Measurements from ENCODE around the gene PIP5KL1. TPM values are rescaled to one million over a fixed set of nuclear protein-coding genes. Genes with fewer than 3 reads are reported as not detected.
A peak's percentile ranks its signal among the peaks of the same experiment; 100 is the strongest.

Gene PIP5KL1
- total RNA-seq, 1 donor from 2014 or later = 4.3 TPM

GRCh38 chr9:127945942-127946341 is 15.4 kb upstream of the PIP5KL1 start:
- DNase-seq (ENCODE audit: low spot score) = no peak
- TF ChIP-seq CTCF (IDR thresholded peaks at IDR 0.05) = no peak
- Mint-ChIP-seq H3K9me3 (ENCODE audit: low read depth) (no peaks in the 10 kb centered on the region), H3K27me3 (ENCODE audit: low read depth) (no peaks in the 10 kb centered on the region), H3K36me3 (ENCODE audit: low read depth) (peaks cover 18% of the 10 kb centered on the region), H3K4me3 (ENCODE audit: unreplicated experiment) (no peak overlapping the region), H3K27ac (ENCODE audit: unreplicated experiment) (no peak overlapping the region), H3K4me1 (ENCODE audit: low read depth) (peaks cover 21% of the 10 kb centered on the region)

DNA sequence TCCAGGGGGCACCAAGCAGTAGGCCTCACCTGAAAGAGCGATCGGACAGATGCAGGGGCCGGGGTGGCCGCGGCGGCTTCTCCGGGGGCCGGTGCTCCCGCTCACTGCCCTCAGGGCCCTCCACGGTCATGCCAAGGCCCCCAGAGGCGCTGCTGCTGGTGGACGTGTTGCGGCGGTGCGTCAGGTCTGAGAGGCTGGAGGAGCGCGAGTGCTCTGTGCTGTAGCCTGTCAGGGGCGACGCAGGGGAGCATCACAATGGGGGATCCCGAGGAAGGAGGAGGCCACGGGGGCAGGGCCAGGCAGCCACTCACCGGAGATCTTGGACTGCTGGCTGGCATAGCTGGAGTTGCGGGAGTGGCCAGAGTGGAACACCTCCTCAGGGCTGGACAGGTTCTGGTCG is 14.8 kb upstream of the PIP5KL1 start:
- TF ChIP-seq CTCF (IDR thresholded peaks at IDR 0.05) = no peak
- peaks cover 21% of the 10 kb centered on the region for H3K36me3 Mint-ChIP-seq (ENCODE audit: low read depth)
- H3K27ac Mint-ChIP-seq (ENCODE audit: unreplicated experiment) = no peak overlapping the region
- H3K4me1 Mint-ChIP-seq (ENCODE audit: low read depth) = peaks cover 17% of the 10 kb centered on the region
- H3K27me3 Mint-ChIP-seq (ENCODE audit: low read depth) = no peaks in the 10 kb centered on the region
- no peaks in the 10 kb centered on the region for H3K9me3 Mint-ChIP-seq (ENCODE audit: low read depth)
- H3K4me3 Mint-ChIP-seq (ENCODE audit: unreplicated experiment) = no peak overlapping the region
- no peak for DNase-seq (ENCODE audit: low spot score)

- no peak for DNase-seq (ENCODE audit: low spot score)
- TF ChIP-seq CTCF (IDR thresholded peaks at IDR 0.05) = no peak
- Mint-ChIP-seq H3K27me3 (ENCODE audit: low read depth) (no peaks in the 10 kb centered on the region), H3K27ac (ENCODE audit: unreplicated experiment) (no peak overlapping the region), H3K9me3 (ENCODE audit: low read depth) (no peaks in the 10 kb centered on the region), H3K36me3 (ENCODE audit: low read depth) (peaks cover 24% of the 10 kb centered on the region), H3K4me1 (ENCODE audit: low read depth) (peaks cover 17% of the 10 kb centered on the region), H3K4me3 (ENCODE audit: unreplicated experiment) (no peak overlapping the region)
Measured at GRCh38 chr9:127944586-127945218, 14.1 kb upstream of the PIP5KL1 start.

DNA sequence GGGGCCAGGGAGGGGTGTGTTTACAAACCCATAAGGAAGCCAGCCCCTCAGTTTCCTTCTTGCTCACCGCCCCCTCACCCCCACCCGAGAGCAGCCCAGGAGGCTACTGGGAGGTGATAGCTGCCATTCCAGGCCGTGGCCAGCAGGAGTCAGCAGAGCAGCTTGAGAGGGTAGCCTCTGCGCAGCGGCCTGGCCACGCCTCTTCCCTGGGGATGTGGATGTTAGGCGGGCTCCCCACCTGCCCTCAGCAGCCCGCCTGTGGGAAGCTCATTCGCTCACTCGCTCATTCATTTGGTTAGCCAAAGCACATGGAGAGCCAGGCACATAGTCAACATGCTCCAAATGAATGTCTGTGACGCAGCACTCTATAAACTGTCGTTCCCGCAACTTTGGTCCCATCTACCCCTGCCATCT is 13.2 kb upstream of the PIP5KL1 start:
- H3K27me3 Mint-ChIP-seq (ENCODE audit: low read depth) = no peaks in the 10 kb centered on the region
- H3K4me3 Mint-ChIP-seq (ENCODE audit: unreplicated experiment) = no peak overlapping the region
- no peak for DNase-seq (ENCODE audit: low spot score)
- peaks cover 24% of the 10 kb centered on the region for H3K36me3 Mint-ChIP-seq (ENCODE audit: low read depth)
- peak; percentile 90 for TF ChIP-seq CTCF (IDR thresholded peaks at IDR 0.05)
- H3K9me3 Mint-ChIP-seq (ENCODE audit: low read depth) = no peaks in the 10 kb centered on the region
- peak overlapping the region; percentile 51 for H3K27ac Mint-ChIP-seq (ENCODE audit: unreplicated experiment)
- peaks cover 17% of the 10 kb centered on the region for H3K4me1 Mint-ChIP-seq (ENCODE audit: low read depth)

- Mint-ChIP-seq H3K27me3 (ENCODE audit: low read depth) (no peaks in the 10 kb centered on the region), H3K27ac (ENCODE audit: unreplicated experiment) (no peak overlapping the region), H3K36me3 (ENCODE audit: low read depth) (peaks cover 21% of the 10 kb centered on the region), H3K4me1 (ENCODE audit: low read depth) (peaks cover 17% of the 10 kb centered on the region), H3K9me3 (ENCODE audit: low read depth) (no peaks in the 10 kb centered on the region), H3K4me3 (ENCODE audit: unreplicated experiment) (no peak overlapping the region)
- DNase-seq (ENCODE audit: low spot score) = no peak
- peak; percentile 15 for TF ChIP-seq CTCF (IDR thresholded peaks at IDR 0.05)
Measured at GRCh38 chr9:127943011-127943662, 12.6 kb upstream of the PIP5KL1 start.
